Caco-2 (cell line): Measurements from ENCODE around the gene H1-8. TPM values are rescaled to one million over a fixed set of nuclear protein-coding genes. Genes with fewer than 3 reads are reported as not detected.

Source experiments
- BruUV-seq: library from RNA; stranded (reverse); fragments of 400-500 nt; replicated peaks from 2 replicates; lab custom pipeline; 2021; lab: Mats Ljungman, UMichigan
- CTCF ChIA-PET: fragments of 300-600 bp; sonication (Branson Sonifier 250); formaldehyde crosslinking; loops from one replicate; lab custom pipeline; 2022; ENCODE audit warnings: antibody characterized with exemption; lab: Charles Lee
- POLR2A ChIA-PET: fragments of 300-600 bp; sonication (Branson Sonifier 250); formaldehyde crosslinking; loops from one replicate; lab custom pipeline; 2022; ENCODE audit warnings: antibody characterized with exemption; lab: Charles Lee
- DNase-seq, 2 experiments: peaks; one replicate each; pipeline versions ENCODE4 v3.0.0 to v3.0.0-alpha.2; 2020 to 2022
- H3K27me3 ChIP-seq: replicated peaks from 2 replicates; pipeline ENCODE4 v1.6.0; 2011; ENCODE audit warnings: low read length; ENCODE audit not compliant: control insufficient read depth, insufficient read depth
- H3K36me3 ChIP-seq: 2 replicates; pipeline ENCODE4 v1.5.1; 2011; ENCODE audit warnings: low read length; ENCODE audit not compliant: control insufficient read depth, insufficient read depth
- H3K4me1 ChIP-seq: fragments of 250-450 bp; sonication (Bioruptor Pico); 2 replicates; pipeline ENCODE4 v1.5.1; 2020; ENCODE audit warnings: mild to moderate bottlenecking
- H3K4me3 ChIP-seq: 2 replicates; pipeline ENCODE4 v1.5.1; 2011; ENCODE audit warnings: low read depth, mild to moderate bottlenecking, control low read depth, low read length
- H3K9me3 ChIP-seq: fragments of 250-450 bp; sonication (Bioruptor Pico); 2 replicates; pipeline ENCODE4 v1.5.1; 2020; ENCODE audit warnings: mild to moderate bottlenecking, moderate library complexity
- H3K27ac Mint-ChIP-seq: one replicate; pipeline ENCODE4 v1.8.0; 2022; ENCODE audit warnings: mixed read lengths; ENCODE audit not compliant: unreplicated experiment
- H3K27me3 Mint-ChIP-seq: one replicate; pipeline ENCODE4 v1.8.0; 2022; ENCODE audit warnings: mixed read lengths; ENCODE audit not compliant: insufficient read depth, unreplicated experiment
- H3K36me3 Mint-ChIP-seq: one replicate; pipeline ENCODE4 v1.8.0; 2022; ENCODE audit warnings: mild to moderate bottlenecking, mixed read lengths; ENCODE audit not compliant: insufficient read depth, unreplicated experiment
- H3K4me1 Mint-ChIP-seq: one replicate; pipeline ENCODE4 v1.8.0; 2022; ENCODE audit warnings: low read depth, mixed read lengths; ENCODE audit not compliant: unreplicated experiment
- H3K4me3 Mint-ChIP-seq: one replicate; pipeline ENCODE4 v1.8.0; 2022; ENCODE audit warnings: mild to moderate bottlenecking, moderate library complexity, mixed read lengths; ENCODE audit not compliant: unreplicated experiment
- H3K9me3 Mint-ChIP-seq: one replicate; pipeline ENCODE4 v1.8.0; 2022; ENCODE audit warnings: mixed read lengths; ENCODE audit not compliant: unreplicated experiment
- intact Hi-C: fragments of 100-400 bp; cut with micrococcal nuclease; formaldehyde crosslinking; loops from one replicate; pipeline ENCODE4 v1.10.0; 2022; ENCODE audit not compliant: unreplicated experiment
- total RNA-seq: library from RNA; stranded (reverse); gene quantifications from 2 replicates; pipeline ENCODE4 v1.2.3, GENCODE V29; 2022
- TF ChIP-seq, protein P1 (sequence below), 2 experiments: fragments of 200-600 bp in 1 of 2; IDR thresholded peaks; 1 replicate in 1 of 2; 2 replicates in 1 of 2; pipeline versions ENCODE4 v1.5.1 to v1.8.0; 2011 to 2022; ENCODE audit warnings: antibody characterized with exemption in 1 of 2, control low read depth in 1 of 2, inconsistent platforms in 1 of 2, low read depth in 1 of 2, low read length in 1 of 2, mild to moderate bottlenecking in 1 of 2, moderate library complexity in 1 of 2; ENCODE audit not compliant: insufficient read depth in 1 of 2, severe bottlenecking in 1 of 2, unreplicated experiment in 1 of 2

The H1-8 gene
- total RNA-seq, 1 experiment from 2014 or later: not detected

DNA sequence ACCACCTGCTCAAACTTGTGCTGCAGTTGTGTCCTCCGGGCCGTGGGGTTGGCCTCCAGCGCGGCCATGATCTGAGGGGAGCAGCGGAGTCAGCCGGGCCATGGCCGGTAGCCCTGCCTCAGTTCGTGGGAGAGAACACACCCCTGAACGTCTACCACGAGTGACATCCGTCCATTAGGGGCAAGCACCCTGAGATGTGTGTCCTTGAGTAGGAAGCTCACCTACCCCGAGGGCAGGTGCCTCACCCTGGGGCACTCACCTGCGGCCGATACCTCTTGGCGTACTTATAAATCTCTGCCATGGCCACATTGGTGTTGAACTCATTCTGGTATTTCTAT, 13.4 kb downstream of the H1-8 start:
- Mint-ChIP-seq H3K4me1 (peaks cover 8% of the 10 kb centered on the region), H3K27ac (no peak overlapping the region), H3K4me3 (no peak overlapping the region), H3K9me3 (no peaks in the 10 kb centered on the region), H3K36me3 (no peaks in the 10 kb centered on the region), H3K27me3 (peaks cover 3% of the 10 kb centered on the region)
- BruUV-seq: no TSS peak
- intact Hi-C loops: no loop called here
- no peaks in the 10 kb centered on the region; the same call in 1 of the 2 replicates for H3K4me1 ChIP-seq
- H3K9me3 ChIP-seq: no peaks in the 10 kb centered on the region
- no peaks in the 10 kb centered on the region for H3K36me3 ChIP-seq
- ChIA-PET CTCF (no interaction called here), POLR2A (no interaction called here)
- H3K27me3 ChIP-seq: no peaks in the 10 kb centered on the region
- TF ChIP-seq, protein P1, sequence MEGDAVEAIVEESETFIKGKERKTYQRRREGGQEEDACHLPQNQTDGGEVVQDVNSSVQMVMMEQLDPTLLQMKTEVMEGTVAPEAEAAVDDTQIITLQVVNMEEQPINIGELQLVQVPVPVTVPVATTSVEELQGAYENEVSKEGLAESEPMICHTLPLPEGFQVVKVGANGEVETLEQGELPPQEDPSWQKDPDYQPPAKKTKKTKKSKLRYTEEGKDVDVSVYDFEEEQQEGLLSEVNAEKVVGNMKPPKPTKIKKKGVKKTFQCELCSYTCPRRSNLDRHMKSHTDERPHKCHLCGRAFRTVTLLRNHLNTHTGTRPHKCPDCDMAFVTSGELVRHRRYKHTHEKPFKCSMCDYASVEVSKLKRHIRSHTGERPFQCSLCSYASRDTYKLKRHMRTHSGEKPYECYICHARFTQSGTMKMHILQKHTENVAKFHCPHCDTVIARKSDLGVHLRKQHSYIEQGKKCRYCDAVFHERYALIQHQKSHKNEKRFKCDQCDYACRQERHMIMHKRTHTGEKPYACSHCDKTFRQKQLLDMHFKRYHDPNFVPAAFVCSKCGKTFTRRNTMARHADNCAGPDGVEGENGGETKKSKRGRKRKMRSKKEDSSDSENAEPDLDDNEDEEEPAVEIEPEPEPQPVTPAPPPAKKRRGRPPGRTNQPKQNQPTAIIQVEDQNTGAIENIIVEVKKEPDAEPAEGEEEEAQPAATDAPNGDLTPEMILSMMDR (IDR thresholded peaks at IDR 0.05; ENCODE audit: insufficient read depth in 1 of 2, low read depth in 1 of 2, low read length in 1 of 2, severe bottlenecking in 1 of 2, unreplicated experiment in 1 of 2): no peak
- no peak for DNase-seq
- no peak overlapping the region for H3K4me3 ChIP-seq

DNA sequence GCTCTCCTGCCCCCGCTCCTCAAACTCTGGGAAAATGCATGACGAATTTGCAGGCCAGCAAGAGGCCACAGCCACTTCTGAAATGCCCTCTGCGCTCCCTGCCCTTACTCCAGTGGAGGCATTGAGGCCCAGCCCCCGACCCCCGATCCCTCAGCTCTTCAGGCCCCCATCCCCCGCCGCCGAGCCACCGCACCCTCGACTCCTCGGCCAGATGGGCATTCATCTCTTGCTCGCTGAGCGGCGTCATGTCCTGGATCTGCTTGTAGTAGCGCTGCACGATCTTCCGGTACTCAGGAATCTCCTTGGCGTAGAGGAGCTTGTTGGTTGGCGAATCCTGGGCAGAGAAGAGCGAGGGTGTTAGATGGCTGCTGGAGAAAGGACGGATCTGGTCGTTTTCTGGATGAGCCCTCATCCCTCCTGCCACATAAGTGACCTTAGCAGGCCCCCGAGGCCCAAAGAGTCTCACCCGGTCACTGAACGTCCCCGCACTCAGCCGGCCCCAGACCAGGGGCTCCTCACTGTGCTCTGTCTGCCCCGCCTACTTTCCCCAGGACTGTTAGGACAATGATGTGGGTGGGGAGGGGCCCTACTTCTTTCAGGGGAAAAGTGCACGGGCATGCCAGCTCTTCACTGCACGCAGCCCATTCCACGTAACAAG, 14.0 kb downstream of the H1-8 start:
- Mint-ChIP-seq H3K4me1 (peaks cover 8% of the 10 kb centered on the region), H3K36me3 (no peaks in the 10 kb centered on the region), H3K27ac (no peak overlapping the region), H3K4me3 (no peak overlapping the region), H3K27me3 (peaks cover 3% of the 10 kb centered on the region), H3K9me3 (no peaks in the 10 kb centered on the region)
- no TSS peak for BruUV-seq
- TF ChIP-seq, protein P1 (IDR thresholded peaks at IDR 0.05; ENCODE audit: insufficient read depth in 1 of 2, low read depth in 1 of 2, low read length in 1 of 2, severe bottlenecking in 1 of 2, unreplicated experiment in 1 of 2): no peak
- Histone ChIP-seq H3K9me3 (no peaks in the 10 kb centered on the region), H3K4me3 (no peak overlapping the region), H3K27me3 (no peaks in the 10 kb centered on the region), H3K4me1 (no peaks in the 10 kb centered on the region; the same call in 1 of the 2 replicates), H3K36me3 (no peaks in the 10 kb centered on the region)
- intact Hi-C loops: no loop called here
- POLR2A ChIA-PET: no interaction called here
- CTCF ChIA-PET: no interaction called here
- no peak for DNase-seq

DNA sequence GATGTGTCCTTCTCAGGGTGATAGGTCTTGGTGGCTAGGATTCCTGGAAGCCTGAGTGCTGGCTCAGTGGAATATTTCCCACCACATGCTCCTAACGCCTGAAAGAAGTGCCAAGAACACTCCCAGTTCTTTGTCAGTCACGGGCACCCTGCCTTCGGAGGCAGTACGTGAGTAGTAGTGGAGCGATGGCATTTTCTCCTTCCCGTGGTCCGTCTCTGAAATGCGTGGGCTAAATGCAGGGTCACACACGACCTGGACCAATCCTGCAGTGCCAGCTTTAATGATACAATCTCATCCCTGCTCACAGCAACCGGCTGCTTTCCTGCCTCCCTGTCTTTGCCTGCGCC, 14.5 kb downstream of the H1-8 start:
- Mint-ChIP-seq H3K27me3 (peaks cover 3% of the 10 kb centered on the region), H3K36me3 (no peaks in the 10 kb centered on the region), H3K4me3 (no peak overlapping the region), H3K4me1 (peaks cover 8% of the 10 kb centered on the region), H3K27ac (no peak overlapping the region), H3K9me3 (no peaks in the 10 kb centered on the region)
- BruUV-seq: no TSS peak
- H3K4me1 ChIP-seq: no peaks in the 10 kb centered on the region; the same call in 1 of the 2 replicates
- ChIA-PET POLR2A (no interaction called here), CTCF (no interaction called here)
- no peak for DNase-seq
- no peaks in the 10 kb centered on the region for H3K9me3 ChIP-seq
- no peaks in the 10 kb centered on the region for H3K36me3 ChIP-seq
- H3K4me3 ChIP-seq: no peak overlapping the region
- H3K27me3 ChIP-seq: no peaks in the 10 kb centered on the region
- TF ChIP-seq, protein P1 (IDR thresholded peaks at IDR 0.05; ENCODE audit: insufficient read depth in 1 of 2, low read depth in 1 of 2, low read length in 1 of 2, severe bottlenecking in 1 of 2, unreplicated experiment in 1 of 2): no peak
- intact Hi-C loops: no loop called here
